Measurements from ENCODE around the gene LRRC74B.

Gene LRRC74B

DNA sequence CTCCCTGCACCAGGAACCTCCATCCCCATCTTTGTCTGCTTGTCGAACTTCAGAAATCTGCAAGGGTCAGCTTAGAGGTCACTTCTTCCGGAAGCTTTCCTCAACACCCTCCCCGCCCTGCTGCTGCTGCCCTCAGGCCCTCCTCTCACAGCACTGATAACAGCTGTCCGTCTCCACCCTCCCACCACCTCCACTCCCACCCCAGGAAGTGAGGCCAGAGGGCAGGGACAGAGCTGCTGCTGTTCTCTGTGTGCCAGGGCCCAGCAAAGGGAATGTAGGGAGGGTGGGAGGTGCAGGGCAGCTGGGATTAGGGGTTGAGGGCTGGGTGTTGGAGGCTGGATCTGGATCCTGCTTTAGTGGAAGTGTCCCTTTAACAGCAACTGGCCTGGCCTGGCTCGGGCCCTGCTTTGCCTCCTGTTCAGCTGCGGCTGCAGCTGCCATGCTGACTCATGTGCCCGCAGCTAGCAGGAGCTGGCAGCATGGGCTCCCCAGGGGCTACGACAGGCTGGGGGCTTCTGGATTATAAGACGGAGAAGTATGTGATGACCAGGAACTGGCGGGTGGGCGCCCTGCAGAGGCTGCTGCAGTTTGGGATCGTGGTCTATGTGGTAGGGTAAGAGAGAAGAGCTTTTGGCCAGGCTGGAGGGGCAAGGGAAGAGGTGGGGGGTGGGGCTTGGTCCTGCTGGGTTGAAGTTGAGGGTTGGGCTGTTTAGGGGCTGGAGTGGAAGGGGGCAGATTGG is 30.9 kb upstream of the LRRC74B start, which contains the start of gene P2RX6:
Gene P2RX6, plus strand, starts transcription at position 440 of the 740 bp plus-strand sequence. Its CDS starts 10 bp downstream, at position 450.
- peak; percentile 53 for DNase-seq

DNA sequence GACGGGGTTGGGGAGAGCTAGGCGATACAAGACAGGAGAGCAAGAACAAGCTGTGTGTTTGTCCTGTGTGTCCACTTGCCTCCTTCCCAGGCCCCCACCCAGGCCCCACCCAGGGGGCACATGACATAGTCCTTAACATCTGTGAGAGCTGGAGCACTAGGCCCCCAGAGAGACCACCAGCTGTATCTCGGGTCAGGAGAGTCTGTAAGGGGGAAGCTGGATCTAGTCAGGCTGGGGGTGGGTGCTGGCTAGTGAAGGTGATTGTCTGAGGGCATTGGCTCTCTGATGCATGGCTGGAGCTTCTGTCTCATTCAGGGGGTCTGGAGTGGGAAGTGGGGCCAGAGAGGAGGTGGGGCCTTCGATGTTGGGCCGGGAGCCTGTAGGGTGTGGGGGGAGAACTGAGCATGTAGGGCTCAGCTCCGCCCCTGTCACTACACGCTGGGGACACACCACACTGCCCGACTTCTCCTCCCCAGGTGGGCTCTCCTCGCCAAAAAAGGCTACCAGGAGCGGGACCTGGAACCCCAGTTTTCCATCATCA is 30.2 kb upstream of the LRRC74B start:
- no peak for DNase-seq

- no peak for DNase-seq
These were observed 28.9 kb upstream of the LRRC74B start for GRCh38 chr22:21016644-21017420.

GRCh38 chr22:21018314-21018713 is 27.4 kb upstream of the LRRC74B start:
- no peak for DNase-seq

GRCh38 chr22:21020802-21021429 is 24.8 kb upstream of the LRRC74B start:
- DNase-seq: no peak

GRCh38 chr22:21022507-21022906 is 23.2 kb upstream of the LRRC74B start:
- DNase-seq: no peak

DNA sequence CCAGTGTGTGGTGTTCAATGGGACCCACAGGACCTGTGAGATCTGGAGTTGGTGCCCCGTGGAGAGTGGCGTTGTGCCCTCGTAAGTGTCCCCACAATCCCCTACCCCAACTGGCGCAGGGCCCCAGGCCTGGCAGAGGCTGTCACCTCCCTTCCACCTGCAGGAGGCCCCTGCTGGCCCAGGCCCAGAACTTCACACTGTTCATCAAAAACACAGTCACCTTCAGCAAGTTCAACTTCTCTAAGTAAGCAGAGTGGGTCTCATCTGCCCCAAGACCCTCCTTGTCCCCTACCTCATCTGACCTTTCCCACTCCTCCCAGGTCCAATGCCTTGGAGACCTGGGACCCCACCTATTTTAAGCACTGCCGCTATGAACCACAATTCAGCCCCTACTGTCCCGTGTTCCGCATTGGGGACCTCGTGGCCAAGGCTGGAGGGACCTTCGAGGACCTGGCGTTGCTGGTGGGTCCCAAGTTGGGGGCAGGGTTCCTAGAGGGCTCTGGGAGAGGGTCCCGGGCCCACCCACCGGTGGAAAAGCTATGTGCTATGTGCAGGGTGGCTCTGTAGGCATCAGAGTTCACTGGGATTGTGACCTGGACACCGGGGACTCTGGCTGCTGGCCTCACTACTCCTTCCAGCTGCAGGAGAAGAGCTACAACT is 22.7 kb upstream of the LRRC74B start:
- no peak for DNase-seq

- no peak for DNase-seq
These were observed 20.5 kb upstream of the LRRC74B start for GRCh38 chr22:21025266-21025665.

DNA sequence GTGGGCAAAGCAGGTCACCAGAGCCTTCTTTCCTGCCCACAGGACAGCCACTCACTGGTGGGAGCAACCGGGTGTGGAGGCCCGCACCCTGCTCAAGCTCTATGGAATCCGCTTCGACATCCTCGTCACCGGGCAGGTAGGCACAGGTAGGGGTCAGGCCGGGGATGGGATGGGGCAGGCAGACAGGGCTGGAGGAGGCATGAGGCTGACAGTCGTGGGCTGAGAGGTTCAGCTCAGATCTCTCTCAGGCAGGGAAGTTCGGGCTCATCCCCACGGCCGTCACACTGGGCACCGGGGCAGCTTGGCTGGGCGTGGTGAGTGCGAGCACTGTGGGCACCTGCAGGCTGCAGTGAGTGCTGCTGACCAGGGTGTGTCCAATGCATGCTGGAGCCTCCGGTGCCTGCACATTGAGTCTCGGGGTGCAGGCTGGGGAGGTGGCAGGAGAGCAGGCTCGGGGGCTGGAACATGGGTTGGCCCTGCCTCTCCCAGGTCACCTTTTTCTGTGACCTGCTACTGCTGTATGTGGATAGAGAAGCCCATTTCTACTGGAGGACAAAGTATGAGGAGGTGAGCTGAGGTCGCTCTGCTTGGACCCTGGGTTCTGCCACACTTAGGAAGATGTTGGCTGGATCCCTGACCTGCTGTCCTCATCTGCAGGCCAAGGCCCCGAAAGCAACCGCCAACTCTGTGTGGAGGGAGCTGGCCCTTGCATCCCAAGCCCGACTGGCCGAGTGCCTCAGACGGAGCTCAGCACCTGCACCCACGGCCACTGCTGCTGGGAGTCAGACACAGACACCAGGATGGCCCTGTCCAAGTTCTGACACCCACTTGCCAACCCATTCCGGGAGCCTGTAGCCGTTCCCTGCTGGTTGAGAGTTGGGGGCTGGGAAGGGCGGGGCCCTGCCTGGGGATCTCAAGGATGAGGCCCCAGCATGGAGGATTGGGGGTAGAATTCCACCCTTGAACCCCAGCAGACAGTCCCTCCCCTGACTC is 19.7 kb upstream of the LRRC74B start:
- DNase-seq: no peak

DNA sequence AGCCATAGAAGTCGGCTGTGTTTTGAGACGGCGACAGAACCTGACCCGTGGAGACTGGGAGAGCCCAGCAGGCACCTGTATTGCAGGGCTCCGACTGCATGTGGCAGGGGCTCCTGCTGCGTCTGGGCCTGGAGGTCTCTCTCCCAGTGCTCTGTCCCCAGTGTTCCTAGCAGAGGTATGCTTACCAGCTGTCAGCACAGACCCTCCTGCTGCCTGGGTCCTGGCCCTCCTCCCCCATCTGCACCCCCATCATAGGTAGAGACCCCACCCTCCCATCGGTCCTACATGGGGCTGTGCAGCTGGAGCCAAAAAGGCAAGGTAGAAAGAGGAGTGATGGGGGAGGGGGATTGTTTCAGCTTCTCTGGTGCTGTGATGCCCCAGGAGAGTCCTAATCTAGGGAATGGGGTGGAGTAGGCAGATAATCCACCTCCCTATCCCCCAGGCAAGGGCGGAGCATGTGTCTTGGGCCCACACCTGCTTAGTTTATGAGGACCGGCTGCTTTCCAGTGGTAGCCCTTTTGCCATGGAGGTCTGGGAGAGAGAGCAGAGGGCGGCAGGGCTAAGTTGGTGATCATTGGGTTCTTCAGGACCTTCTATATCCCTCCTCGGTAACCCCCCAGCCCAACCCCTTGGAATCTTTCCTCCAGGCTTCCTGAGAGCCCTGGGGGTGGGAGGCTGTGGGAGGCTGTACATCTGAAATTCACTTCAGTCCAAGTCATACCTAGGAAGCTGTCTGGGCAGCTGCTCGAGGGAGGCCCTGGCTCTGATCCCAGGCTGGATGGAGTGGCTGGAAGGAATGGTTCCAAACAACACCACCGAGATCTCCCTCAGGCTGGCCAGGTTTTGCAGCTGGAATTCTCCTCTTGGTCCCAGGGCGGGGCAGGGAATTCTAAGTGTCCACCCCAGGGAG is 18.7 kb upstream of the LRRC74B start:
- peak; percentile 30 for DNase-seq

GRCh38 chr22:21028277-21029251 is 17.2 kb upstream of the LRRC74B start:
- no peak for DNase-seq

DNA sequence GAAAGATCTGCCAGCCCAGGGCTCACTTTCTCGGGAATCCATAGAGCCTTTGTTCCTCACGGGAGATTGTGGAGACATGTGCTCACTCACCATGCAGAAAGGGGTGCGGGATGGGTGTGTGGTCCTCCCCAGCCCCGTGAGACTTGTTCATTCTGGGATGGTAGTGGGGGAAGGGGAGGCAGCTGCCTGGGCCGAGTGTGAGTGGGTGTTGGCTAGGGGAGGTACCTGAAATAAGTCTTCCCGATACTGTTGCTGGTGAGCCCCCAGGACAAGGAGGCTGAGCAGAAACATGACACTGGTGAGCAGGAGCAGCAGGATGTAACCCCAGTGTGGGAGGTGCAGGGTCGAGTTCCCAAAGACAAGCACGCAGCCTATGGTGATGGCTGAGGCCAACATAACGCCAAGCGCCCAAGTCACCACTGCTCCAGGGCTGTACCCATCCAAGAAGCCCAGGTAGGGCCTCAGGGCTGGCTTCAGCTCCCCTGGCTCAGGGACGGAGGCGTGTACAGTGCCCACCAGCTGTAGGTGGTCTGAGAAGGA is 16.2 kb upstream of the LRRC74B start:
- DNase-seq: no peak

- DNase-seq: no peak
These were observed 15.7 kb upstream of the LRRC74B start for GRCh38 chr22:21030032-21030431.

DNA sequence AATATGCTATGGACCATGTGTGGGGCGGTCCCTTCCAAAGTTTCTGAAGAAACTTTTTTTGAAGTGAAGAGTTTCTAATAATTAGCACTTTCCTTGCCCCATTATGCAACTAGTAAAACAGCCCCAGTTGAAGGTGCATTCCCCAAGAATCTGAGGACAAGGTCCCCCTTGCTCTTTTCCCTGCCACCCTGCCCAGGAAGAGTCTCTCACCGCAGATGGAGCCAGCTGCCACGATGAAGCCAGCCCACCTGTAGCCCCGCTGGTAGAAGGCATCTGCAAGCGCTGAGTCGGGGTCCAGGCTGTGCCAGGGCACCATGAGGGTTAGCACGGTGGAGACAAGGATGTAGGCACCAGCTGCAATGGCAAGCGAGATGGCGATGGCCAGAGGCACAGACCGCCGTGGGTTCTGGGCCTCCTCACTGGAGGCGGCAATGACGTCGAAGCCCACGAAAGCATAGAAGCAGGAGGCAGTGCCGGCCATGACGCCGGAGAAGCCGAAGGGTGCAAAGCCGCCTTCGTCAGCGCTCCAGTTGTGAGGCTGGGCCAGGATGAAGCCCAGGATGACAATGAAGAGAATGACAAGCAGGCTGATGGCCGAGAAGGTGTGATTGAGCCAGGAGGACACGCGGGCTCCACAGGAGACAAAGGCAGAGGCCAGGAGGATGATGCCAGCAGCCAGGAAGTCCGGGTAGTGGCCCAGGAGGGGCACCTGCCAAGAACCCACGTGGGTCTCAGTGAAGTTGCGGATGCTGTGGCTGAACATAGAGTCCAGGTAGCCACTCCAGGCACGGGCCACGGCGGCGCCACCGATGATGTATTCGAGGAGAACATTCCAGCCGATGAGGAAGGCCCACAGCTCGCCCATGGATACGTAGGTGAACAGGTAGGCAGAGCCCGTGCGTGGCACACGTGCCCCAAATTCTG is 14.9 kb upstream of the LRRC74B start:
- DNase-seq: no peak

GRCh38 chr22:21031545-21032036 is 14.2 kb upstream of the LRRC74B start:
- no peak for DNase-seq

DNA sequence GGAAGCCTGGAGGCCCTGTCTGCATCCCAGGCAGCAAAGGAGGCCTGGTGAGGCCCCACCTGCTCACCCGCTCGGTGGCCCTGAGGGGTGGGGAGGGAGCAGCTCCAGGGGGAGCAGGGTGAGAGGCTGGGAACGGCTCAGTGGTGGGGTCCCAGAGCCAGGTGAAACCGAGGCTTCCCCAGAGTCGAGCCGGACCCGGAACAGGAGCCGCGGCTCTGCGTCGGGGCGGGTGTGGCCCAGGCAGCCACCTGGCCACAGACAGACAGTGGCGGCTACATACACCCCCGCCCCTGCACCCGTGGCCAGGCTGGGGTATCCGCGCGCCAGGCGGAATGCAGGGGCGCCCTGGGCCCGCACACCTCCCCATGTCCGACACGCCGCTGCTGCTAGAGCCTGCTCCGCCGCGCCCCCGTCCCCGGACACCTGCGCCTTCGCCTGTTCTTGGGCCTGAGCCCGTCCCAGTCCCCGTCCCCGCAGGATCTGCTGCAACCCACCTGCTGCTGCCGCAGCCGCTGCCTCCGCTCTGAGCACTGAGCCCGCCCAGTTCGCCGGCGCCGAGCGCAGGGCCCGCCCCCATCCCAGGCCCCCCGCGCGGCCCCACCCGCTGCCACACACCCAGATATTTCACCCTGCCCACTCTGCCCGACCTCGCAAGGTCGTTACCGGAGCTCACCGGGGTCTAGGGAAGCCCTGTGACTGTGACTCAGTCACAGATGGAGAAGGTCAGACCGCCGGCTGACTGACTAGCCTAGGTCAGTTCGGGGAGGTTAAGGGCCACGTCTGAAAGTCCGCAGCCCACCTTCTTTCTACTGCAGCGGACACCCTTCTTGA is 13.5 kb upstream of the LRRC74B start, which contains the start of gene SLC7A4:
Gene SLC7A4, minus strand, starts transcription at position 525 of the 831 bp plus-strand sequence. CDS start 749 bp downstream, outside the sequence.
- no peak for DNase-seq

All from NCI-H446 treated with DMSO at 0.1 percent for 48 hours (cell line).